ENCODE results near the gene MOB3A.

DNA sequence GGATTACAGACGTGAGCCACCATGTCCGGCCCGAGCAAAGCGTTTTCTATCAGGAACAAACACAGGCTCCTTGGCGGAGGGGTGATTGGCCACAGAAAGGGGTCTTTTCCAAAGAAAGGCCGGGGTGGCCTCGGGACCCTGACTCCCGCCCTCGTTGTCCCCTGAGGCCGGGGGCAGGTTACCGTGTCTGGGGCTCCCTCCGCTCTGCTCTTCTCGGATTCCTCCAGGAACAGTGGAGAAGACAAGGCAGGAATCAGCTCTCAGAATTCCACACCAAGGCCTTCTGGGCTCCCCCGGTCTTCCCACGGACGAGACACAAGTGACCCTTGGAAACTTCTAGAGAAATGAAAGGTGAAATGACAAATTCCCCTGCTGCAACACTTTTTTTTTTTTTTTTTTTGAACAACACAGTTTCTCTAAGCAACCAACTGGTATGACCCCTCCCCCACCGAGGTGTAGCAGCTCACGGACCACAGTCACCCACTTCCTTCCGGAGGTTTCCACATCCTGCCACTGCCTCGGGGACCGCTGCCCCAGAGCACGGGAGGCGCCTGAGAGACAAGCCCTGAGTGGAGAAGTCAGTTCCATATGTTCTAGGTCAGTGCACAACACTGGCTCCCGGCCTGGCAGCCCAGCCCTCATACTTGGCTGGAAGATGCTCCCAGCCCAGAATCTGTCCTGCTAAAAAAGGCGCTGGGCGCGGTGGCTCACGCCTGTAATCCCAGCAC, 11.0 kb downstream of the MOB3A start:
- TF ChIP-seq, protein P1, sequence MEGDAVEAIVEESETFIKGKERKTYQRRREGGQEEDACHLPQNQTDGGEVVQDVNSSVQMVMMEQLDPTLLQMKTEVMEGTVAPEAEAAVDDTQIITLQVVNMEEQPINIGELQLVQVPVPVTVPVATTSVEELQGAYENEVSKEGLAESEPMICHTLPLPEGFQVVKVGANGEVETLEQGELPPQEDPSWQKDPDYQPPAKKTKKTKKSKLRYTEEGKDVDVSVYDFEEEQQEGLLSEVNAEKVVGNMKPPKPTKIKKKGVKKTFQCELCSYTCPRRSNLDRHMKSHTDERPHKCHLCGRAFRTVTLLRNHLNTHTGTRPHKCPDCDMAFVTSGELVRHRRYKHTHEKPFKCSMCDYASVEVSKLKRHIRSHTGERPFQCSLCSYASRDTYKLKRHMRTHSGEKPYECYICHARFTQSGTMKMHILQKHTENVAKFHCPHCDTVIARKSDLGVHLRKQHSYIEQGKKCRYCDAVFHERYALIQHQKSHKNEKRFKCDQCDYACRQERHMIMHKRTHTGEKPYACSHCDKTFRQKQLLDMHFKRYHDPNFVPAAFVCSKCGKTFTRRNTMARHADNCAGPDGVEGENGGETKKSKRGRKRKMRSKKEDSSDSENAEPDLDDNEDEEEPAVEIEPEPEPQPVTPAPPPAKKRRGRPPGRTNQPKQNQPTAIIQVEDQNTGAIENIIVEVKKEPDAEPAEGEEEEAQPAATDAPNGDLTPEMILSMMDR (IDR thresholded peaks at IDR 0.05): no peak
- no peak for TF ChIP-seq ZFX (IDR thresholded peaks at IDR 0.05; ENCODE audit: borderline replicate concordance)

Data from 22Rv1 (cell line).